ENCODE measurements around the gene CMSS1.
"Not testable (repeated sequence)": the region's sequence is repeated elsewhere in the genome, so short reads cannot be mapped to it uniquely, and the experiment has no call there.

CMSS1 gene

GRCh38 chr3:100024520-100025303, 207.1 kb downstream of the CMSS1 start:
- no peak for DNase-seq (ENCODE audit: low read depth)

DNA sequence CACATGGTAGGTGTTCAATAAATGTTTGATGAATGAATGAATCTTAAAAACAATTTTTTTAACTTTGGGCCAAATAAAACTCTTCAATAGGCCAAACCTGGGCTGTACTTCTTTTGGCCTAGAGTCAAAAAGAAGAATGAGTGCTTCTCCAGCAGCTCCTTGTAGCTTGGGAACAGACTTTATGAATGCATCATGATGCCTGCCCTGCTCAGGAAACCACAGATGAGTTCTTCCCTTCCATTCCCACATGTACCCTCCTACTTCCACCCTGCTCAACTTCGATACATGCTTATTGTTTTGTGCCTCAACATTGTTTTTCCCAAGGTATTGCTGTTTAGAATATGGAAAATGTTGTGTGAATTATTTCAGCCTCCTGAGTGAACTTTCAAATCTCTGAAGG, 209.7 kb downstream of the CMSS1 start:
- no peak for DNase-seq (ENCODE audit: low read depth)

DNA sequence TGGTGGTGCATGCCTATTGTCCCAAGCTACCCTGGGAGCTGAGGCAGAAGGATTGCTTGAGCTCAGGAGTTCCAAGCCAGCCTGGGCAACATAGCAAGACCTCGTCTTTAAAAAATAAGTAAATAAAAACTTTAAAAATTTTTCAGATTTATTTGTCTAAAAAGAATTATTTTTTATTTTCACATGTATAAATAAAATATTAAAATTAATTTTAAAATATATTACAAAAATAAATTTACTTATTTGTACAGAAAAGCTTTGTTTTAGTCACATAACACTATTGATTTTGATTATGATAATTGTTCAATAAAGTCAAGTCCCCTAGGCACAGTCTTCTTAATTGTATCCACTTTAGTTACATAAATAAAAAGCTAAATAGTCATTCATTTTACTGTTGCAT, 211.4 kb downstream of the CMSS1 start:
- DNase-seq (ENCODE audit: low read depth) = no peak

DNA sequence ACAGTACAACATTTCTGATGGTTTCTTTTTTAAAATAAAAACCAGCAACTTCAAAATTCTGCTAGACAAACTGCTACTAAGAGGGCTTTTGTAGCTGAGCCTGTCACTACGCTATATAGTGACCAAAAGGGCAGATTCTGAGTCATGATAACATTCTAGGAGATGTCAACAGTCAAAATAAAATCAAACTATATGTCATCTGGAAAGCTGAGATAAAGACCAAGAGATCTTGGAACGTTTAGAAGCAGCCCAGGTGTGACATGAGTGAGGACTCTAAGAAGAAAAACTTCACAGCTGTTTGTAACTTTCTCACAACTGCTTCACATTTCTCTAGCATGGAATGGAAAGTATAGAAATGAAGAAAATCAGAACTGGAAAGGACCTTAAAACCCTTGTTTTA, 212.0 kb downstream of the CMSS1 start:
- no peak for DNase-seq (ENCODE audit: low read depth)

GRCh38 chr3:100030346-100030745, 212.7 kb downstream of the CMSS1 start:
- no peak for DNase-seq (ENCODE audit: low read depth)

- no peak for DNase-seq (ENCODE audit: low read depth)
Measured at GRCh38 chr3:100030914-100031425, 213.3 kb downstream of the CMSS1 start.

GRCh38 chr3:100032243-100032642, 214.6 kb downstream of the CMSS1 start:
- DNase-seq (ENCODE audit: low read depth) = no peak

DNA sequence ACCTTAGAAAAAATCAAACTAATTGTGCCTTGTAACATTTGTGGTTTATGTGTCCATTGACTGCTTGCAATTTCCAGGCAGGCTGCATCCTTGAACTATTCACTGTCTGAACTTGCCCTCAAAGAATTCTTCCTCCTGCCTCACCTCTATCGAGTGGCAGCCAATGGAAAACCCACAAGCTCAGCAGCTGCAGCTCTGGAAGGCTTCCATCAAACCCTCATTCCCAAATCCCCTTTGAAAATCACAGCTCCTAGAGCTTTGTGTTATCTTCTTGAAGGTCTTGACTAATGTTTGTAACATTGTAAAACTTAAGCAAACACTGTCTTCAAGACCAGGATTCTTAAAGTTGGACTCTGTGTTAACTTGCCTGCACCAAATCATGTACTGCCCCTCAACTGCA, 215.5 kb downstream of the CMSS1 start:
- DNase-seq (ENCODE audit: low read depth) = no peak

DNA sequence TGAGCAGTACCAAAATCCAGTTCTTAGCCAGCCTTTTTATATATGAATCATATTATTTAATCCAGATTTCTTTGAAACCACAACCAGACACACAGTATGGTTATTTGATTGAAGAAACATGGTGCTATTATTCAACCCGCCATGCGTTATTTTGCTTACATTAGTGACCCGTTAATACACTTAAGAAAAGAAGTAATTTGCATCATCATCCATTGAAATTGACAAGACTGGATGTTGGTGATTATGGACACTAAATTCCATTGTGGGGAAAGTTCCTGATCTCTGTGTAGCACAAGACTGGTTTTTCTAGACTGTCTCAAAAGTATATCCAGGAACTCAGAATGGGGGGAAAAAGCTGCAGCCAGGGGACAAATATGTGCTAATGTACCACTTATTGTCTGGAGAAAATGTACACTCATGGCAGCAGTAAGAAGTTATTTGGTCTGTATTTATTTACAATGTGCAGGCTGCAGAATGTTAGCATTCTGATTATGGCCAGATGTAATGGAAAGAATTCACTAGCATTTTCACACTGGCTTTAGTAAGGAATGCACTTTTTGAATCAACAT, 216.3 kb downstream of the CMSS1 start:
- DNase-seq (ENCODE audit: low read depth) = no peak

GRCh38 chr3:100039075-100039474, 221.4 kb downstream of the CMSS1 start:
- no peak for DNase-seq (ENCODE audit: low read depth)

GRCh38 chr3:100040451-100041225, 223.0 kb downstream of the CMSS1 start:
- DNase-seq (ENCODE audit: low read depth) = no peak

GRCh38 chr3:100041328-100041749, 223.7 kb downstream of the CMSS1 start:
- DNase-seq (ENCODE audit: low read depth) = no peak

GRCh38 chr3:100042166-100042981, 224.7 kb downstream of the CMSS1 start:
- DNase-seq (ENCODE audit: low read depth) = no peak

DNA sequence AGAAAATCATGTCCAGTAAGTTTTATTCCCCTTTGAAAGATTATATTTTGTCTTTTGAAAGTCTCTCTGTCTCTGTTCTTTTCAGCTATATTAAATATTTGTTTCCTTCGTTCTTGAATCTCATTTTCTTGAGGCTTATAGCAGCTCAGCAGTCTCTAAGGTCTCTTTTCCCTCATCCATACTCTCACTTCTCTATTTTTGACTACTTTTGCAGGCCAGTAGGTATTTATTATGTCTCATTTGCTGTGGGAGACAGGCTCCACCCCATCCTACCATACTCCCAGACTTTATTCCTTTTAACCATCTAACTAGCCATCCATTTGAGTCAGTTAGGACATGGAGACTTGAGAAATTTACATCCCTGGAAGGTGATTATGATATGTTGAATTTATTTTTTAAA, 225.6 kb downstream of the CMSS1 start:
- no peak for DNase-seq (ENCODE audit: low read depth)

- no peak for DNase-seq (ENCODE audit: low read depth)
Measured at GRCh38 chr3:100044369-100044768, 226.7 kb downstream of the CMSS1 start.

DNA sequence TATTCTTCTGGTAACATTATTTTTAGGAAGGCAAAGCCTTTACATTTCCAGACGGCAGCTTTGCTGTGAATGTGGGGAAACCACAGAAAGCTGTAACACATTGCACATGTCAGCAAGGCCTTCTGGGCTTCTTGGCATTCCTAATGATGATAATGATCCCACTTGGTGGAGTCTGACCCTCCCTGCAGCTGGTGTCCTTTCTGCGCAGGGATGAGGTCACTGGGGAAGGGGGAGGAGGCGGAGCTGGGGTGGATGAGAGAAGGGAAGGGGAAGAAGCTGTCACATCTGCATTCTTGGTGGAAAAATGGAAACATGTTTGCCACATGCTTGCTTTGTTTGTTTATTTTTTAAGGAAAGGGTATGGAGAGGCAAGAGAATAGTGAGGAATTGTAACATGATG, 228.0 kb downstream of the CMSS1 start:
- no peak for DNase-seq (ENCODE audit: low read depth)

DNA sequence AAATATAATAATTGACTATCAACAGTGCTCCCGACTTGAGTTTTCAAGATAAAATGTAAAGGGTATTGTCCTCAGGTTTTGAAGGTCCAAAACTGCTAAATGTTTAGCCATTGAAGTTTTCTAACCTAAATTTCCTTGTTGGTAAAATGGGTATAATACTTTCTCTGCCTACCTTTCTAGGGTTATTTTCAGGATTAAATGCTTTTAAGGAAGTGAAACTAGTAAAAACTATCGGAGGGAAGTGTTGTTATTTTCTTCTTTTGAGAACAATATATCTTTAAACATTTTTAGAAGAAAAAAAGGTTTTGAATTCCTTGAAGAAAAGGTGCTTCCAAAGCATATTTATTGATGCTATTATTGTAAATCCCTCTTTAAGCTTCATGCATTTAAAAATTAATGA, 229.3 kb downstream of the CMSS1 start:
- no peak for DNase-seq (ENCODE audit: low read depth)

- DNase-seq (ENCODE audit: low read depth) = no peak
Measured at GRCh38 chr3:100047455-100048141, 229.9 kb downstream of the CMSS1 start.

DNA sequence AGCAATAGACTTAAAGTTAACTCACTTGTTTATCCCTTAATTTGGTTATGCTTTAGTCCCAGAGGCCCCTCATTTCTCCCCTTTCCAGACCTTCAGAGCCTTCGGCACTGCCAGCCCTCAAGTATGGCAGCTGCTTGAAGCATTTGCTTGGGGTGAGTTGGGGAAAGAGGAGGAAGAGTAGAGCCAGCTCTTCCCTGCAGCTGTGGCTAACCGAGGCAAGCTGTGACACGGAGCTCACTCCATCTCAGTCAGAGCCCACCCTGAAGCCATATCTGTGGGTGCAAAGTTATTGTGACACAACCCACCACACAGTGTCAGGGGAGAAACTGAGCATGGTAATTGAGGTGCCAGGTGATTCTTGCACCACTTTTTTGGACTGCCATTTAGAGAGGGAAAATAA, 230.6 kb downstream of the CMSS1 start:
- DNase-seq (ENCODE audit: low read depth) = no peak

- DNase-seq (ENCODE audit: low read depth) = not testable (repeated sequence)
Measured at GRCh38 chr3:100051513-100051912, 233.9 kb downstream of the CMSS1 start.

DNA sequence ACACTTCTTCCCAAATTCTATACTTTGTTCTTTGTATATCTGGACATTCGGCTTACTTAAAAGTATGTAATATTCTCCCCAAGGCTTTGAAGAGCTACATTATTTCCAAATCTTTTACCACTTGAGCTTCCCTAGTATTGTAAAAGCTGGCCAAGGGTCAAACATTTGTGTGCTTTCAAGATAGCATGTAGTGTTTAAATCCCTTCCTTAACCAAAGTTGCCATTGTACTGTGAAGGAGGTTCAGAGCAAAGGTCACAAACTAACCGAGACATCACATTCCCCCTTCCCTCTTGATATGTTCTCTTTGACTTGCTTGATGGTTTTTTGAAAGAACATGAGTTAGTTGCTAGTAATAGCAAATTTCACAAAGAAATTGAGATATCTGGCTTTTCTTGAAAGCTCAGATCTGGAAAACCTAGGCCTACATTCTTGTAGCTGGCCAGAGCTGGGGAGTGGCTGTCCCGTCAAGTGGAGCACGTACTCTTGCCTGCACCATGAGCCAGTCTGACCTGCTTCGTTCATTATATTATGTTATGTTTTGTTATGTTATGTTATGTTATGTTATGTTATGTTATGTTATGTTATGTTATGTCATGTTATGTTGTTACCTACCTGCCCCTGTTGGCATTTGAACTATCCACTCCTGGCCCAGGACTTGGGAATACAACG, 236.4 kb downstream of the CMSS1 start:
- DNase-seq (ENCODE audit: low read depth) = no peak
